Embryonic facial prominence (tissue), 1 donor: Measurements from ENCODE around the gene CAPN14.

Experiments used
- DNase-seq: peaks from one replicate; pipeline ENCODE4 v3.0.0-alpha.2; 2016; ENCODE audit errors: extremely low spot score

Gene CAPN14

GRCh38 chr2:31141443-31142085 is 75.8 kb downstream of the CAPN14 start:
- DNase-seq = no peak

- DNase-seq = no peak
Measured at GRCh38 chr2:31140151-31140550, 77.2 kb downstream of the CAPN14 start.

GRCh38 chr2:31139671-31140070 is 77.6 kb downstream of the CAPN14 start:
- DNase-seq = no peak

GRCh38 chr2:31138037-31138962 is 79.0 kb downstream of the CAPN14 start, which contains the start of gene GALNT14:
Gene GALNT14, minus strand, starts transcription at chr2:31138440. Its CDS starts 354 bp downstream, at chr2:31138086.
- DNase-seq = no peak

- DNase-seq = no peak
Measured at GRCh38 chr2:31137211-31138036, 79.9 kb downstream of the CAPN14 start.

- DNase-seq = no peak
Measured at GRCh38 chr2:31136732-31137131, 80.6 kb downstream of the CAPN14 start.

GRCh38 chr2:31136000-31136399 is 81.3 kb downstream of the CAPN14 start:
- no peak for DNase-seq

- DNase-seq = no peak
Measured at GRCh38 chr2:31134480-31134879, 82.8 kb downstream of the CAPN14 start.

- DNase-seq = no peak
Measured at GRCh38 chr2:31132786-31133185, 84.5 kb downstream of the CAPN14 start.

GRCh38 chr2:31131871-31132270 is 85.4 kb downstream of the CAPN14 start:
- DNase-seq = no peak

- DNase-seq = no peak
Measured at GRCh38 chr2:31129375-31130171, 87.7 kb downstream of the CAPN14 start.

- no peak for DNase-seq
Measured at GRCh38 chr2:31127931-31128330, 89.4 kb downstream of the CAPN14 start.

- no peak for DNase-seq
Measured at GRCh38 chr2:31125918-31126695, 91.2 kb downstream of the CAPN14 start.

GRCh38 chr2:31124904-31125303 is 92.4 kb downstream of the CAPN14 start:
- DNase-seq = no peak
